Temporal lobe (tissue), 2 donors: Measurements from ENCODE around the gene COG4. TPM values are rescaled to one million over a fixed set of nuclear protein-coding genes. Genes with fewer than 3 reads are reported as not detected.
A peak's percentile ranks its signal among the peaks of the same experiment; 100 is the strongest.

ENCODE experiments used
- small RNA-seq: library from RNA; depleted of rRNA; stranded (forward); fragments of <200 nt; gene quantifications from one replicate; pipeline ENCODE3, GENCODE V24; 2014; ENCODE audit warnings: low replicate concordance
- total RNA-seq: library from RNA; depleted of rRNA; stranded (reverse); fragments of >200 nt; gene quantifications from one replicate; pipeline ENCODE4 v1.2.3, GENCODE V29; 2014

COG4 gene
- total RNA-seq, 1 donor from 2014 or later: 27.8 TPM

Small RNAs within 50 kb of the gene (small RNA-seq; reads per million reads assigned to genes)
- gene RNU6-23P (0.11 reads per million), gene RPS27P26 (not detected), gene SNORD111 (200 reads per million, percentile 97 among the genes with 10 or more reads in this experiment), gene SNORD111B (118 reads per million, percentile 97 among the genes with 10 or more reads in this experiment)

Other genes with a start within 250 kb of the COG4 start
- gene AARS1, start 234.0 kb downstream of the COG4 start, total RNA-seq: 62.0 TPM
- 18.7 TPM for gene DDX19B, start 224.4 kb downstream of the COG4 start, total RNA-seq
- 30.2 TPM for gene DDX19A, start 176.7 kb downstream of the COG4 start, total RNA-seq
- 26.6 TPM for gene ST3GAL2, start 84.5 kb downstream of the COG4 start, total RNA-seq
- gene FCSK, start 69.0 kb downstream of the COG4 start, total RNA-seq: 4.9 TPM
- 77.4 TPM for gene SF3B3, start 262 bp upstream of the COG4 start, total RNA-seq
- 1.5 TPM for gene IL34, start 123.0 kb upstream of the COG4 start, total RNA-seq
- gene MTSS2, start 162.5 kb upstream of the COG4 start, total RNA-seq: 45.5 TPM